SK-N-DZ (cell line): ENCODE results near the gene RPL27.

Source experiments
- DNase-seq: peaks from one replicate; pipeline ENCODE4 v3.0.0-alpha.2; 2015; ENCODE audit warnings: low spot score
- small RNA-seq, 2 experiments: library from RNA; depleted of rRNA; stranded (forward); fragments of <200 nt; gene quantifications; one replicate each; pipeline ENCODE3, GENCODE V24; 2014

Gene RPL27

GRCh38 chr17:43051969-43052368 is 53.8 kb downstream of the RPL27 start:
- no peak for DNase-seq

Small RNA genes within 50 kb of the gene (small RNA-seq; reads per million reads assigned to genes)
- 0.03 to 0.09 reads per million in 2 experiments for gene AARSD1
